DMS79 (cell line): ENCODE data around the gene COX7A2L.
A peak's percentile ranks its signal among the peaks of the same experiment; 100 is the strongest.
"Not testable (repeated sequence)": the region's sequence is repeated elsewhere in the genome, so short reads cannot be mapped to it uniquely, and the experiment has no call there.

Source experiments
- DNase-seq: peaks from one replicate; lab custom pipeline; 2025; lab: John Stamatoyannopoulos, UW

The COX7A2L gene, protein sequence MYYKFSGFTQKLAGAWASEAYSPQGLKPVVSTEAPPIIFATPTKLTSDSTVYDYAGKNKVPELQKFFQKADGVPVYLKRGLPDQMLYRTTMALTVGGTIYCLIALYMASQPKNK

DNA sequence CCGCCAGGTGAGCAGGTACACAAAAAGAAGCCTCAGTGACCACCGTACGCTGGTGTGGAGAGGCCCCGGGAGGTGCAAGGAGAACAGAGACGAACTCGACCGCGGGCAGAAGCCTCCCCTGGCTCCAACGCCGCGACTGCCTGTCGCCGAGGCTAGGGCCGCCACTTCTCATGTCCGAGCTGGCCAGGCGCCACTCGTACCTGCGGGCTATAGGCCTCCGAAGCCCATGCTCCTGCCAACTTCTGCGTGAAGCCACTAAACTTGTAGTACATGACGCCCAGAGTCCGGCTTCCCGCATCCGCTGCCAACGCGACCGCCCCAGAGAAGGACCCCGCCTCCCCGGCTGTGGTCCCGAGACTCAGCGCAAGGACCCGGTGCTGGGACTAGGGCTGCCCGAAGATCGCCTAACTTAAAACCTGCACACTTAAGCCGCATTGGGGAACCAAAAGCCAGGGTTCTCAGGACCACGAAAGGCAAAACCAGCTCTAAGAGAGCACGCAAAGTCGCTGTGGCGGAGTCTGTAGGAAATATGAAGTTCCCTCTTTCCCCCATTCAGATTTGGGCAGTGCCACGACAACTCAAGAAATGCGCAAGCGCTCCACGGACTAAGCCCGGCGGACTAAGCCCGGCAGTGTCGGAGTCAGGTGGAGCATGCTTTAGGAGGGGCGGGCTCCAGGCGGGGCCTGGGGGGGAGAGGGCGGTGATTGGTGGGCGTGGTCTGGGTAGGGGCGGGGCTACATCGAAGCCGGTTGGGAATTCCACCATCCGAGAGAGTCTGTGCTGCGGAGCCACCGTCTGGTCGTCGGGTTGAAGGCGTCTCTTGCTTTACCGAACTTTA is at the start of gene COX7A2L:
Gene COX7A2L, minus strand, starts transcription at position 328 of the 838 bp plus-strand sequence. Its CDS starts 56 bp downstream, at position 272.
- peak; percentile 96 for DNase-seq

DNA sequence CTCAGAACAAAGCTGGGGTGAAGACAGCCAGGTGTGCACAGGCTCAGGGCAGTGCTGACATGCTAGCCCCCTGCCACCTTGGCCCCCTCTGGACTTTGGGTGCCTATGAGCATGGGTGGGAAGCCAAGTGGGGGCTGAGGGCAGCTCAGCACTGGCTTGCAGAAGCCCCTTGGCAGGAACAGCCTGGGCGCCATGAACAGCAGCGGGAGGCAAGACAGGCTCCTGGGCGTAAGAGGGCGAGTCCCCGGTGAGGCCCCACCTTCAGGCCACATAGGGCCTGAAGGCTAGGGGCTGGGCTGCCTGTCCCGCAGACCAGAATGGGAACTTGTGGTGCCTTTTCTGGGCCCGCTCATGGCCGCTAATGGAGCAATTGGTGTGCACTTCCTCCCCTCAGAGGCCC is 47.0 kb upstream of the COX7A2L start:
- no peak for DNase-seq

DNA sequence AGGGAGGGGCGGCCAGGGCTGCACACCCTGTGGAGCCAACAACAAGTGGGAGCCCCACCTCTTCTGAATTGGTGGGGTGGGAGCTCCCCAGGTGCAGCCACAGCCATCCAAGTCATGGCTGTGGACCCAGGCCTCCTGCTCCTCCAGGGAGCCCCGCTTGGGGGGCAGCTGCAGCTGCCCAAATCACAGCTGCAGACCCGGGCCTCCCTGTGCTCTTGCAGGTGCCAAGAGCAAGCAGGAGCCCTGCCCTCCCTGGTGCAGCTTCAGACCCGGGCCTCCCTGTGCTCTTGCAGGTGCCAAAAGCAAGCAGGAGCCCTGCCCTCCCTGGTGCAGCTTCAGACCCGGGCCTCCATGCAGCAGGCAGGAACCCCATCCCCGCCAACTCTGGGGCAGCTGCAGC is 46.5 kb upstream of the COX7A2L start:
- DNase-seq = no peak

DNA sequence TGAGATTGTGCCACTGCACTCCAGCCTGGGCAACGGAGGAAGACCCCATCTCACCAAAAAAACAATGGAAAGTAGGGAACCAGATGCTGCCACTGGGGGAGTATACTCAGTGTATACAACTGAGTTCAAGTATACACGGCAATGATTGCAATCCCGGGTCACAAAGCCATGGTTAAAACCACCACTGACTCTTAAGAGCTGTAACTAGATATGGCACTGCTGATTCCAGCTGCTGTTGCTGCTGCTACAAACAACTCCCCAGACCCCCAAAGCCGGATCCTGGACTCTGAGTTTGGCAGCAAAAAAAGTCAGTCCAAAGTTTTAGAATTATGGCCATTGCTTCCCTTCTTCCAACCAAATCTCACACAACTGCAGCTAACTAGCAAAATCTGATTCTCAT is 43.7 kb upstream of the COX7A2L start:
- no peak for DNase-seq

DNA sequence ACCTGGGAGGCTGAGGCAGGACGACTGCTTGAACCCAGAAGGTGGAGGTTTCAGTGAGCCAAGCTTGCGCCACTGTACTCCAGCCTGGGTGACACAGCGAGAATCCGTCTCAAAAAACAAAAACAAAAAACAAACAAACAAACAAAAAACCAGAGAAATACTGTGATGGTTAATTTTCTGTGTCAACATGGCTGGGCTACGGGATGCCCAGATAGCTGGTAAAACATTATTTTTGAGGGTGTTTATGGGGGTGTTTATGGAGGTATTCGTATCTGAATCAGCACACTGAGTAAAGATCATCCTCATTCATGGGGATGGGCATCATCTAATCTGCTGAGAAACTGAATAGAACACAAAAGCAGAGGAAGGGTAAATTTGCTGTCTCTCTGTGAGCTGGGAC is 40.8 kb upstream of the COX7A2L start:
- no peak for DNase-seq

DNA sequence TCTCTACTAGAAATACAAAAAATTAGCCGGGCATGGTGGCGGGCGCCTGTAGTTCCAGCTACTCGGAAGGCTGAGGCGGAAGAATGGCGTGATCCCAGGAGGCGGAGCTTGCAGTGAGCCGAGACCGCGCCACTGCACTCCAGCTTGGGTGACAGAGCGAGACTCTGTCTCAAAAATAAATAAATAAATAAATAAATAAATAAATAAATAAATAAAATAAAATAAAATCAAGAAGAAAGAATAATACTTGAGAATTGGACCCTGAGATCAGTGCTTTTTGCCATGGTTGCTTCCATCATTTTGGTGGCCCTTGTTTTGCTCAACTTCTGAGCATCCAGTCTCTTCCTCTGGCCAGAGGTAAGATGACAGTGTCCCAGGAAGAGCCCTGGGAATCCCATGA is 37.0 kb upstream of the COX7A2L start:
- not testable (repeated sequence) for DNase-seq

DNA sequence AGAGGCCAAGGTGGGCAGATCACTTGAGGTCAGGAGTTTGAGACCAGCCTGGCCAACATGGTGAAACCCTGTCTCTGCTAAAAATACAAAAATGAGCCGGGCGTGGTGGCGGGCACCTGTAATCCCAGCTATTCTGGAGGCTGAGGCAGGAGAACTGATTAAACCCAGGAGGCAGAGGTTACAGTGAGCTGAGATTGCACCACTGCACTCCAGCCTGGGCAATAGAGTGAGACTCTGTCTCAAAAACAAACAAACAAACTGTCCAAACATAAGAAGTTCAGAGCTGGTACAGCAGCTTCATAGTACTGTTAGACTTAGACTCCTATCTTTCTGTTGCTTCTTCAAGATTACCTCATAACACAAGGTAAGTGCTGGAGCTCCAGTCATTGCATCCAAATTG is 32.3 kb upstream of the COX7A2L start:
- DNase-seq = not testable (repeated sequence)

DNA sequence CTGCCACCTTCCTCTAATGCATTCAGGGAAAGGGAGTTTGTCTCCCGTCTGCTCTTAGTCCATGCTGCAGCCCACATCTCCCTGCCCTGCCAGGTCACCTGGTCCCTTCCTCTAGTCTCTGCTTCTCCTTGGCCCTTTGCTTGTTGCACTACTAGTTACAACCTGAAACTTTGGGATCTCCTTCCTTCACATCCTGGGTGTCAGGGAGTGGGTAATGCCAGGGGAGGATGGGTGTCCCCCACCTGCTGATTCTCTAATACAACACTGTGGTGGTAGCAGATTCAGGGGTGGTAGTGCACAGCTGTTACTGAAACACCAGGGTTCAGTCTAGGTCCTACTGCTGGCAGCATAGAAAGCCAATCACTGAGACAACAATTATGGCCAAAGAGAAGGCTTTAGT is 31.2 kb upstream of the COX7A2L start:
- no peak for DNase-seq

DNA sequence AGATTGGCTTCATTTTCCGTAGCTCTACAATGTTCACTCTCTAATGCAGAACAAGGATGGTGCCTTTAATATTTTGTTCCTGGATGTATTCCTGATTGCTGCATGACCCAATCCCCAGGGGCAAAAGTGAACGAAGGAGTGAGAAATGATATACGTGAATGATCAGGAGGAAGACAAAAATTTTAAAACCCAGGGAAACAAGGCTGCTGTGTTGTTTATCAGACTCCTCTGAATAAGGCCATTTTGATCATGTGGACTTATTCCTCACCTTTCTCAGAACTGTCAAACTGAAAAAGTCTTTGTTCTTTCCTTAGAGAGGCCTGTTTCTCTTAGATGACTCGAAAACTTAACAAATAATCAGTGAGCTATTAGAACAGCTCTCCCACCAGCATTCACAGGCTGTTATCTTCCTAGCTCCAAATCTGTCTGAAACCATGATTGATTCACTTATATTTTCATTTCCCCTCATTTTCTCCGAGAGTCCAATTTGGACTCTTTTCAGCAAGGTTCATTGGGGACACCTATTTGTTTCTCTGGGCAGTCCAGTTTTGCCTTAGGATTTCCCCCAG is 29.5 kb upstream of the COX7A2L start:
- DNase-seq = no peak

DNA sequence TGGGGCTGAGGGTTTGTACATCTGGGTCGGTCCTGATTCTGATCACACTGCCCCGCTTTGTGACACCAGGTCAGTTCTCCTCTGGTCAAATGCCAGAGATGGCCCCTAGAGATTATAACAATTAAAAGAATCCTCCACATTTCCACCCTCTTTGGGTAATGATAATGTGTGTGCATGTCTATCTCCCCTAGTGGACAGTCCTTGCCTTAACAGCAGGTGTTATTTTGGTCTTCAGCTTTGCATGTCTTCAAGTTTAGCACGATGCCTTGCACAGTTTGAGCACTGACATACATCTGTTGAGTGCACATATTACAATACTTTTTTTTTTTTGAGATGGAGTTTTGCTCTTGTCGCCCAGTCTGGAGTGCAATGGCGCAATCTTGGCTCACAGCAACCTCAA is 25.7 kb upstream of the COX7A2L start:
- no peak for DNase-seq

DNA sequence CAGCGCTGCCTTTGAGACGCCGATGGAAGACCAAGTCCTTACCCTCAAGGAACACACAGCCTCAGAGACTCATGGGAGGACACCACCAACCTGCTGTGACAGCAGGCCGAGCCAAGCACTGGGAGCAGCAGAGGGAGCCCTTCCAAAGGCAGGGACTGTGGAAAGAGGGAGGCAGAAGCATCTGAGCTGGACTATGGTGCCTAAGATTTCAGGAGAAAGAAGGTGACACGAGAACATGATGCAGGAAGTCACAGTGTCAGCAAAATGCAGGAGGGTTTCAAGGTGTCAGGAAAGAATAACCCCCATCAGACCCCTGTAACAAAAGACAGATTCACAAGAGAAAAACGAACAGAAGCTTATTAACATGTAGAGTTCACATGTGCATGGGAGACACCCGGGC is 24.2 kb upstream of the COX7A2L start:
- no peak for DNase-seq

DNA sequence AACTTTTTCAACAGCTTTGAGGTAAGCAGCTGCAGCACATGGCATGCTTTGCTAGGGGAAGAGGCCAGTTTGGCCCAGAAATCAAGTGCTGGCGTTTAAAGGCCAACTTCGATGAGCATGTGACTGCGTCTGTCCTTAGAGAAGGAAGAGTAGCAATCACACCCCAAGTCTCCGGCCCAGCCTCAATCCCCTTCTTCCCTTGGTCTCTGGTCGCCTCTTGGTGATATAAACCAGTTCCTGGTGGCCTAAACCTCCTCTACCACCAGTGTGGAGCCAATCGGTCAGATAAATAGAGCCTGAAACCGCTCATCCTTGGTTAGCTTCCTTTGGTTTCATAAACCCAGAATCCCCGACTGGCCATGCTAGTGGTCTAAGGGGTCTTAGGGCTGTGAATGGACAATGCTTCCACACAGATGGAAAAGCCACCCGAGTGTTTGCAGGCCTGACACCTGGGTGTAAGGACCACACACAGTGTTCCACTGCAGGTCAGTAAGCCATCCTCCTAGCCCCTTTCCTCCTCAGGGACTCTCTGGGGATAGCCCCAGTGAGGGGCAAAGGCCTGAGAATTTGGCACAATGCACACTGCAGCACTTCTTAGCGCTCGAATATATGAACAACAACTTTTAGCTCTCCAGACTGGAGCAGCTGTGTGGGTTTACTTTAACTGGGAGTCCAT is 23.0 kb upstream of the COX7A2L start:
- DNase-seq = no peak

DNA sequence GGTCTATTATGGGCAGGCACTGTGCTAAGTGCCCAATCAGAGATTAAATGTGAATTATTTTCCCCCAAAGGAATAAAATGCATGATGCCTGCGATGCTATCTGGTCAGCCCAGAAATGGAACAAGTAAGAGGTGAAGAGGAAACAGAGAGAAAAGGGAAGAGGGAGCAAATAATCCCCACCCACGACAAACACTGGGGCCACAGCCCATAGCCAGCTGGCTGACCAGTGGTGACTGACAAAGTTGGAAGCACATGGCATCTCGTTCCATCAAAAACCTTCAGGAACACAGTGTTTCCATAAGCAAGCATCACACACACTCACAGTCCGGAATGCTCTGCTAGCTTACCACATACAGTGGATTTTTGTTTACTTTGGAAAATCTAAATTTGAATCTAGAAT is 21.1 kb upstream of the COX7A2L start:
- no peak for DNase-seq

DNA sequence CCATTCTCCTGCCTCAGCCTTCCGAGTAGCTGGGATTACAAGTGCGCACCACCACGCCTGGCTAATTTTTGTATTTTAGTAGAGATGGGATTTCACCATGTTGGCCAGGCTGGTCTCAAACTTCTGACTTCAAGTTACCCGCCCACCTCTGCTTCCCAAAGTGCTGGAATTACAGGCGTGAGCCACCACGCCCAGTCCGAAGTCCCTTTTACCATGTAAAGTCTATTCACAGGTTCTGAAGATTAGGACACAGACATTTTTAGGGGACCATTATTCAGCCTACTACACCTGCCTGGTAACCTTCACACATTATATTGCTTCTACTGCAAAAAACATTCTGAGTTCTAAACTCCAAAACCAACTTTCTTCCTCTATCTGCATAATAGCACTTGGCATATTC is 19.0 kb upstream of the COX7A2L start:
- not testable (repeated sequence) for DNase-seq

DNA sequence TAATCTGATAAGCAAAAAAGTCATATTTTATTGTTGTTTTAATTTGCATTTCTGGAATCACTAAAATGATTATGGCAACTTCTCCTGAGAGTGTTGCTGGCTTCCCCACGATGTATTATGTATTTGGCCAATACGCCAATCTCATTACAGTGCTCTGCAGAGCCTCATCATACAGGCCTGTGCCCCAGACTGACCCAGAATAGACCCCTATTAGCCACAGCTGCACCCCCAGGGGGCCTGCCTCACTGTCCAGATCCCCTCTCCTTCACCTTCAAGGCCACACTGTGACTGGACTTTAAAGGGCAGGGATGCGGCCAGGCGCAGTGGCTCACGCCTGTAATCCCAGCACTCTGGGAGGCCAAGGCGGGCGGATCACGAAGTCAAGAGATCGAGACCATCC is 17.4 kb upstream of the COX7A2L start:
- DNase-seq = no peak

DNA sequence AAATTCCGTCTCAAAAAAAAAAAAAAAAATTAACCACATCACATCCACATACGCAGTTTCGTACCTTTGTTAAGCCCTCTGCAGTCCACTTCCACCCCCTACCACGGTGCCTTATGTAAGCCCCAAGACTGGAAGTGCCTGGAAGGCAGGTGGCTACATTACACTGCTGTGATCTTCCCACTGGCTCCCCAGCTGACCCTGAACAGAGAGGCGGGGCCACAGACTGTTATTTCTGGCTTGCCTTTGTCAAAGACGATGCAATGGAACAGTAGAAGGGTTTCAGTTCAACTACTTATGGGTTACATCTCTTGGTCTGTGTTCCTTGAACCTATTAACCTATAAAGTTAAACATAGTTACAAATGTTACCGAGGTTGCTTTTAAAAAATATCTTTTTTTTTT is 15.7 kb upstream of the COX7A2L start:
- no peak for DNase-seq

DNA sequence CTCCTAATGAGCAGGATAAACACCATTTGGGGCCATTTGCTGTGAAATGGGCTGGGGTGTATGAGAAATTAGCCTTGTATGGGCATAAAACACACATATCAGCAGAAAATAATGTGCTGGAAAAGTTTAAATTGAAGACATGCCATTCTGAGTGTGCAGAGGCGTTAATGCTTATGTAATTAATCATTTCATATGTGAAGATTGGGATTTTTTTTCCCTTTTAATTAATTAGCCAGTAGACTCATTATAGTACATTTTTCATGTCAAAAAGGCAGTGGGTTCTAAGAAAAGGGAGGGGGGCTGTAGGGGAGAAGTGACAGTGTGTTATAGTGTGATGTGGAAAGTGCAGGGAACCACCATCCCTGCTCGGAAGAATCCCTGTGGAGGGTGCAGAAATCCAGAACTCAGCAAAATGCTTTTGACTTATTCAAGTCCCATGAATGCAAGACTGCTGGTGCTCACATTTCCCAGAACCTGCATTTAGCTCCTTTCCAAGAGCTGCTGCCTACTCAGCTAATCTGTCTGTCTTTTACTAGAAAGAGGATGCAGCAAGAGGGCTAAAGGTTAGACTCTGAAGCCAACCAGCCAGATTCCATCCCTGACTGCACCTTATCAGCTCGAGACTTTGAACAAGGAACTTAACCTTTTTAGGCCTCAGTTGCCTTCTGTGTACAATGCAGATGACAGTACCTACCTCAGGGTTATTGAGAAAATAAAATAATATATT is 11.6 kb upstream of the COX7A2L start:
- no peak for DNase-seq

DNA sequence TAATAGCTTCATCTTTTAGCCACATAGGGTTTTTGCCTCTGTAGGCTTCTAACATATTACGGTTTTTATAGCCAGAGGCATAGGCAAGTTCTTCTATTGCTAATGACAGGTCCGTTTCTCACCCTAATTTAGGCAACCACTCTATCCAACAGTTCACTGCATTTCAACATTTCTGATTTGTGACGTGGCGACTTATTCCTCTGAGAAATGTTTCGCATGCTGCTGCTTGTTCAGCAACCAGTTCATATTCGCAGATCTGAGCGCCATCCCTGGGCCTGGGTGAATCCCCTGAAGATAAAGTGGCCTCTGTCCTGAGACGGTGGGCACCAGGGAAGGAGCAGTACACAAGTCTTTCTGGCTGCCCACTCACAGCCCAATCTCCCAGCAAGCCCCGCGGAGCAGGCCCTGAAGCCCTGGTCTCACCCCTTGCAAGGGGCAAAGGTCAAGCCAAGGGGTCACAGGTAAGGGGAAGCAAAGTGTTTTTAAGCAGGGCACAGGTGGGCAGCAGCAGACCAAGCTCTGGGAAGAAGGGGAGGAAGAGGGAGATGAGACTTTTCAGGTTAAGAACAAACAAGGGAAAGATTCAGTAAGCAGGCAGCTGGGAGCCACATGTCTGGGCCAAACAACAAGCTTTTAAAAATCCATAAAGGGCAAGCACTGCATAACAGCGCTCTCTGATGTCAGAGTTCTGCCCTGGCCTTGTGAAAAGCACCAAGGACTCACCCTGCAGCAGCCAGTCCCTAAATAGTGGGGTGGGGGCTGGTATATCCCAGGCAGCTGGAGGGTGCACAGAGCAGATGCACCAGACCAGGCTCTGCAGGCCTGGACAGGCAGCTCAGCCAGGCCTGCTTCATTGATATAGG is 10.8 kb upstream of the COX7A2L start:
- no peak for DNase-seq

DNA sequence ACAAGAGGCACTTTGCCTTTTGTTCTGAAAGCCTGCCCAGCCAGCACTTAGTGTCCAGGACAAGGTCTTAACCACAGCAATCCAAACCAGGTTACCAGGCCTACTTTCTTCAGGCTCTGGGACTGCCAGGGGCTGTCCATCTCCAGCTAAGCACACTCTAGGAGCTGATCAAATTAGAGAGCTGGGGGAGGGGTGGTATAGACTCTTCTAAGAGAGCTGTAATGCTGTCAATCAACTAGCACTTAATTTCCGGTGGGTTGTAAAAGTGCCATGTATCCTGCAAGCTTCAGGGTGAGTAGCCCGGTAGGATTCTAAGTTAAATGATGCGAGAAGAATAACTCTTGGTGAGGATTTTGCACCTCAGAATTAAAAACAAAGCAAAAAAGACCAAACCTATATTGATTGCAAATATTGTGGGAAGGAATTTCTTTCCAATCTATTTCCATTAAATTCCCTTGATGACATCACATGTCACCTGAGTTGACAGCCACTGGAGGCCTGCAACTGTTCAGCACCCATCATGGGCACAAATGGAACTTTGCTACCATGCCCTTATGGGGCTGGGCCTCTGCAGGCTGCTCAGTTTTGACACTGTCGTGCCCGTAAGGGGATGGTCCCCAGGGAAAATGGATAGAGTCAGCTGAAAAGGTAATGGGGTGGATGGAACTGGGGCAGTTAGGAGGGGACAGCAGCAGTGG is 8.7 kb upstream of the COX7A2L start:
- peak; percentile 19 for DNase-seq

DNA sequence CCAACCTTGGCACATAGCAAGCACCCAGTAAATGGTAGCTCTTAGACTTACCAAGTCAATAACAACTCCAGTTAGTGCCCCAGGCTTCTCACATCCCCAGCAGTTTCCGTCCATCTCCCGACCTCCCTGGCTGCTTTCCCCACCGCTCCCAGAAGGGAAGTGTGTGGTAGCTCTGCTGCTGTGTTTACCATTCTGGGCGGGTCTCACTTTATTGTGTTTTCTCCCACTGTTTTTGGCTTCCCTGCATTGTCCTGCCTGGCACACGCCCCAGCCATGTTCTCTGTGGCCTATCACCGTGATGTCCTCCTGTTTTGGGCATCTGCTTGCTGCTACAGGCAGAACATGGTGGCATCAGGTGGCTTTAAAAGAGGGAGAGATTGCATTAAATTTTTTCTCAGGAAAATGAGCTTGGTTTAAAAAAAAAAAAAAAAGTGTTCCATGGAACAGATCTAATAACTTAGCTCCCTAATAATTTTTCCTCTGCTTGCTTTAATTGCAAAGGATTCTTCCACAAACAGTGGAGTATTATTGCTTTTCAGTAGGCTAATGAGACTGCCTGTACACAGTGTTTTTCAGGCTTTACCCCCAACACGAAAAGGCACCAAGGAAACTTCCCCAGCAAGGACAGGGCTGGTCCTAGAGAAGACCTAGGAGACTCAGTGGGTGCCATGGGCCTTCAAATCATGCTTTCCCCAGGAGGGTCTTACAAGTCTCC is 8.0 kb upstream of the COX7A2L start:
- no peak for DNase-seq
